ENCODE measurements around the gene UGGT2. TPM values are rescaled to one million over a fixed set of nuclear protein-coding genes. Genes with fewer than 3 reads are reported as not detected.
"Not testable (repeated sequence)": the region's sequence is repeated elsewhere in the genome, so short reads cannot be mapped to it uniquely, and the experiment has no call there.

Gene UGGT2
- total RNA-seq, 6 experiments from 2014 or later: 8.2 to 17.1 (median 10.3) TPM

DNA sequence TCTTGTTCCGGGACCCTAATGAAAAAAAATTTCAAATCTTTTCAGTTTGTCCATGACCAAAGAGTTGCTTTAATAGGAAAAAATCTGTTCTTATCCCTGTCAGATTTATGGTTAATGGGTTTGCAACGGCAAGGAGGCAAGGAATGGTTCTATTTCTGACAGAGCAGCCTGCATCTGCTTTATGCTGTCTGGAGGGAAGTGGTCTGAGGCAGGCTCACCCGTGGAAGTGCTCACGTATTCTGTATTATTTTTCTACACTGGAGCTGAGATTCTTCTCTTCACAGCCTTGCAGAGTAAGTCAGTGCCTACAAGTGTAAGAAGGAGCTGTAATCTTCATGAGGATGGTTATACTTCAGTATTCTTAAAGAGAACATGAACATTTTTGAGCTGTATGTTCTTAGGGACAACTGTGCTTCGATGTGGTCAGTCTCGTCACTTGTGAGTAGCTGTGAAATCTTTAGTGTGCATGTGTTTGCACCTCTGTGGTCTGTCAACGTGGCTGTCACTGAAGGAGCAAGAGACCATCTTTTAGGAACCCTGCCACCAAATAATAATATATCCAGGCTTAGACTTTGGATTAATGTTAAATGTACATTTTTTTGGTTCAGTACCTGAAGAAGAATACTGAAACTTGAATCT is 262.0 kb downstream of the UGGT2 start:
- Histone ChIP-seq H3K4me3 (no peak overlapping the region), H3K27me3 (no peaks in the 10 kb centered on the region), H3K27ac (no peak overlapping the region), H3K9me3 (no peaks in the 10 kb centered on the region), H3K36me3 (peaks cover 0 to 48% (median 22%) of the 10 kb centered on the region in 4 donors), H3K4me1 (no peaks in the 10 kb centered on the region)
- ATAC-seq (no peak), DNase-seq (no peak)
- TF ChIP-seq POLR2A (IDR thresholded peaks at IDR 0.05): no peak
- intact Hi-C loops (cut with DNase I): no loop called here
- 90% methylated on average over 7 of the region's 7 CpGs for WGBS (ENCODE audit: insufficient coverage, low coverage, low lambda C conversion rate, missing lambda C conversion rate)

DNA sequence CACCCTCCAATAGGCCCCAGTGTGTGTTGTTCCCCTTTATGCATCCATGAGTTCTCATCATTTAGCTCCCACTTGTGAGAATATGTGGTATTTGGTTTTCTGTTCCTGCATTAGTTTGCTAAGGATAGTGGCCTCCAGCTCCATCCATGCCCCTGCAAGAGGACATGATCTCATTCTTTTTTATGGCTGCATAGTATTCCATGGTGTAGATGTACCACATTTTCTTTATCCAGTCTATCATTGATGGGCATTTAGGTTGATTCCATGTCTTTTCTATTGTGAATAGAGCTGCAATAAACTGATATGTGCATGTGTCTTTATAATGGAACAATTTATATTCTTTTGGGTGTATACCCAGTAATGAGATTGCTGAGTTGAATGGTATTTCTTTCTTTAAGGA is 263.9 kb downstream of the UGGT2 start:
- H3K27ac ChIP-seq; ATAC-seq; H3K4me1 ChIP-seq; H3K9me3 ChIP-seq; DNase-seq; H3K27me3 ChIP-seq; H3K4me3 ChIP-seq; intact Hi-C loops (cut with DNase I): not testable (repeated sequence)
- H3K36me3 ChIP-seq: peaks cover 0 to 52% (median 22%) of the 10 kb centered on the region in 4 donors

DNA sequence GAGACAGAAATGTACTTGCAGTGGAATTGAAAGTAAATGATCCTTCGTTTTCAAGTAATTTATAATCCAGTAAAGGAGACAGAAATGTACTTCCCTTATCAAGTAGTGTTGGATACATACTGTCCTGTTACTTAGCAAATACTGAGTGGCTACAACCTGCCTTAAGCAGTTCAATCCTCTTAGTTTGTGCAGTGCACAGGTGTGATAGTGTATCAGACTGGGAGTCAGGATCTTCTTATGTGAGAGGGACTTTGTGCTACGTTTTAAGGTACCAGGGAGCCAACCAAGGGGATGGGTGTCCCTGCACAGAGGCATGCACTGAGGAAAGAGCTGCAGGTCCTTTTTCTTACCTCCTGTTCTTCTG is 265.1 kb downstream of the UGGT2 start:
- H3K9me3 ChIP-seq: no peaks in the 10 kb centered on the region
- H3K36me3 ChIP-seq: peaks cover 0 to 52% (median 22%) of the 10 kb centered on the region in 4 donors
- no peak overlapping the region for H3K27ac ChIP-seq
- WGBS (ENCODE audit: insufficient coverage, low coverage, low lambda C conversion rate, missing lambda C conversion rate): 78% methylated on average over 1 of the region's 2 CpGs
- H3K27me3 ChIP-seq: no peaks in the 10 kb centered on the region
- DNase-seq (no peak), ATAC-seq (no peak)
- TF ChIP-seq, protein P1, sequence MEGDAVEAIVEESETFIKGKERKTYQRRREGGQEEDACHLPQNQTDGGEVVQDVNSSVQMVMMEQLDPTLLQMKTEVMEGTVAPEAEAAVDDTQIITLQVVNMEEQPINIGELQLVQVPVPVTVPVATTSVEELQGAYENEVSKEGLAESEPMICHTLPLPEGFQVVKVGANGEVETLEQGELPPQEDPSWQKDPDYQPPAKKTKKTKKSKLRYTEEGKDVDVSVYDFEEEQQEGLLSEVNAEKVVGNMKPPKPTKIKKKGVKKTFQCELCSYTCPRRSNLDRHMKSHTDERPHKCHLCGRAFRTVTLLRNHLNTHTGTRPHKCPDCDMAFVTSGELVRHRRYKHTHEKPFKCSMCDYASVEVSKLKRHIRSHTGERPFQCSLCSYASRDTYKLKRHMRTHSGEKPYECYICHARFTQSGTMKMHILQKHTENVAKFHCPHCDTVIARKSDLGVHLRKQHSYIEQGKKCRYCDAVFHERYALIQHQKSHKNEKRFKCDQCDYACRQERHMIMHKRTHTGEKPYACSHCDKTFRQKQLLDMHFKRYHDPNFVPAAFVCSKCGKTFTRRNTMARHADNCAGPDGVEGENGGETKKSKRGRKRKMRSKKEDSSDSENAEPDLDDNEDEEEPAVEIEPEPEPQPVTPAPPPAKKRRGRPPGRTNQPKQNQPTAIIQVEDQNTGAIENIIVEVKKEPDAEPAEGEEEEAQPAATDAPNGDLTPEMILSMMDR (IDR thresholded peaks at IDR 0.05): no peak
- no peak for TF ChIP-seq POLR2A (IDR thresholded peaks at IDR 0.05)
- no peak overlapping the region for H3K4me3 ChIP-seq
- intact Hi-C loops (cut with DNase I): no loop called here
- no peaks in the 10 kb centered on the region for H3K4me1 ChIP-seq

DNA sequence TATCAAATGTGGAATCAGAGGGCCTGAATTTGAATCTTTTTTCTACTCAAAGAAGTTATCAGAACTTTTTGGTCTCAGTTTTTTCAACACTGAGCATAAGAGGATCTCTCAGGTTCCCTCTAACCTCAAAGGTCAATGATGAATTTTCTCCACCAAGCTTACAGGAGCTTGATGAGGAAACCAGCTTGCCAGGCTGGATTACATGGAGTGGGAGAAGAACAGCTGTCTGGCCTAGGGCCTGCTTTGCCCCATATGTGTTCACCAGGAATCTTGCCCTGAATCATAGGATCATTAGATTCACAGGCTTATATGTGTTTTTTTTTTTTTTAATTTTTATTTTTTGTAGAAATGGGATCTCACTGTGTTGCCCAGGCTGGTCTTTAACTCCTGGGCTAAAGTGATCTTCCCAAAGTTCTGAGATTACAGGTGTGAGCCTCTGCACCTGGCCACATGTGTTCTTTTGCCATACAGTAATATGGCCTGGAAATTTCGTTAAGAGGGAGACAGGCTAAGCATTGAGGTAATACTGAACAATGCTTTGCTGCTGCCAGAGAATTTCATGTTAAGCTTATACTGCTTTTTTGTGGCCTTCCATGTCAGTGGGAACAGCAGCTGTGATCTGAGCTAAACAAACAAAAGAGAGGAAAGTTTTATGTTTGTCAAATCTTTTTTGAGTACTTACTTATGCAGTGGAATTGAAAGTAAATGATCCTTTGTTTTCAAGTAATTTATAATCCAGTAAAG is 265.7 kb downstream of the UGGT2 start:
- WGBS (ENCODE audit: insufficient coverage, low coverage, low lambda C conversion rate, missing lambda C conversion rate): 60% methylated on average over 1 of the region's 1 CpG
- Histone ChIP-seq H3K27ac (no peak overlapping the region), H3K36me3 (peaks cover 0 to 48% (median 19%) of the 10 kb centered on the region in 4 donors), H3K27me3 (no peaks in the 10 kb centered on the region), H3K9me3 (no peaks in the 10 kb centered on the region), H3K4me1 (no peaks in the 10 kb centered on the region), H3K4me3 (no peak overlapping the region)
- DNase-seq: no peak
- TF ChIP-seq POLR2A (IDR thresholded peaks at IDR 0.05): no peak
- TF ChIP-seq, protein P1 (IDR thresholded peaks at IDR 0.05): no peak
- no peak for ATAC-seq
- intact Hi-C loops (cut with DNase I): no loop called here

DNA sequence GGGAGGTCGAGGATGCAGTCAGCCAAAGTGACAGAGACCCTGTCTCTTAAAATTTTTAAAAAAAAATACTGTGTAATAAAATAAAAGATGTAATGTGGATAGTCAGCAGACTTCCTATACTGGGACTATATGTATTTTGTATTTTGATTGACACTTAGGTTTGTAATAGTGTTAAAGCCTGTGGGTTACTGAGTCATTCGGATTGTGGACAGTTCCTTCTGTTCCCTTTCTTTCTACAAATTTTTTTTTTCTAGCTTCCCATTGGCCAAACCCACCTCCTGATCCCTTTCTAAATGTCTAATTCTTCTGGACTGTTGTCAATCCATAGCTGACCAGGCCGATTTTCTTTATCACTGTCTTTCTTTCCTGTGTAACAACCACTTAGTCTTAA is 268.3 kb downstream of the UGGT2 start:
- no peak for DNase-seq
- H3K27me3 ChIP-seq: no peaks in the 10 kb centered on the region
- no peaks in the 10 kb centered on the region for H3K4me1 ChIP-seq
- no peak overlapping the region for H3K27ac ChIP-seq
- H3K36me3 ChIP-seq: peaks cover 0 to 28% (median 13%) of the 10 kb centered on the region in 4 donors
- intact Hi-C loops (cut with DNase I): no loop called here
- TF ChIP-seq, protein P1 (IDR thresholded peaks at IDR 0.05): no peak
- TF ChIP-seq POLR2A (IDR thresholded peaks at IDR 0.05): no peak
- WGBS (ENCODE audit: insufficient coverage, low coverage, low lambda C conversion rate, missing lambda C conversion rate): 79% methylated on average over 3 of the region's 3 CpGs
- no peaks in the 10 kb centered on the region for H3K9me3 ChIP-seq
- H3K4me3 ChIP-seq: no peak overlapping the region
- no peak for ATAC-seq
